ENCODE results near the gene AGRN.

The AGRN gene

DNA sequence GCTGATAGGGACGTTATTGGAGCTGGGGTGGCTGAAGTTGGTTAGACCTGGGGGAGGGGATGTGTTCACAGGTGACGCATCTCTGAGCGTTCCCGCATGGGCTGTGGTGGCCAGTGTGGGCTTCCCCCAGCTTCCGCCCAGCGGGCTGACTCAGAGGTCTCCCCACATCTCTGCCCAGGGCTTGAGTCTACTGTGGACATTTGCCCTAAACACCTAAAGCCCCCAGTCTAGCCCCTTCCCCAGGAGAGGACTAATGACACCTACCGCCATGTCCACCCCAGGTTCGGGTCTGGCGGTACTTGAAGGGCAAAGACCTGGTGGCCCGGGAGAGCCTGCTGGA, 2.0 kb downstream of the AGRN start:
- H3K27me3 ChIP-seq (replicated peaks; ENCODE audit: insufficient read depth, low read length): peaks cover 66% of the 10 kb centered on the region
- H3F3A ChIP-seq (ENCODE audit: insufficient read depth, low read length): no peaks in the 10 kb centered on the region
- no peak overlapping the region for H2AFZ ChIP-seq (ENCODE audit: low read length)
- no peaks in the 10 kb centered on the region for H3K79me2 ChIP-seq (ENCODE audit: low read length)
- no peak overlapping the region for H3K9ac ChIP-seq (ENCODE audit: low read length)
- H3K36me3 ChIP-seq (replicated peaks; ENCODE audit: insufficient read depth, low read length): no peaks in the 10 kb centered on the region
- no peaks in the 10 kb centered on the region for H4K20me1 ChIP-seq (ENCODE audit: insufficient read depth, low read length)
- no peak for DNase-seq
- H3K4me3 ChIP-seq (ENCODE audit: low read length): no peak overlapping the region
- no peaks in the 10 kb centered on the region for H3K9me2 ChIP-seq (replicated peaks; ENCODE audit: insufficient read depth, low read length)
- no peaks in the 10 kb centered on the region for H3K9me3 ChIP-seq (replicated peaks; ENCODE audit: insufficient read depth, low read length)
- no peaks in the 10 kb centered on the region for H3K4me1 ChIP-seq (ENCODE audit: low read length)
- TF ChIP-seq, protein P1, sequence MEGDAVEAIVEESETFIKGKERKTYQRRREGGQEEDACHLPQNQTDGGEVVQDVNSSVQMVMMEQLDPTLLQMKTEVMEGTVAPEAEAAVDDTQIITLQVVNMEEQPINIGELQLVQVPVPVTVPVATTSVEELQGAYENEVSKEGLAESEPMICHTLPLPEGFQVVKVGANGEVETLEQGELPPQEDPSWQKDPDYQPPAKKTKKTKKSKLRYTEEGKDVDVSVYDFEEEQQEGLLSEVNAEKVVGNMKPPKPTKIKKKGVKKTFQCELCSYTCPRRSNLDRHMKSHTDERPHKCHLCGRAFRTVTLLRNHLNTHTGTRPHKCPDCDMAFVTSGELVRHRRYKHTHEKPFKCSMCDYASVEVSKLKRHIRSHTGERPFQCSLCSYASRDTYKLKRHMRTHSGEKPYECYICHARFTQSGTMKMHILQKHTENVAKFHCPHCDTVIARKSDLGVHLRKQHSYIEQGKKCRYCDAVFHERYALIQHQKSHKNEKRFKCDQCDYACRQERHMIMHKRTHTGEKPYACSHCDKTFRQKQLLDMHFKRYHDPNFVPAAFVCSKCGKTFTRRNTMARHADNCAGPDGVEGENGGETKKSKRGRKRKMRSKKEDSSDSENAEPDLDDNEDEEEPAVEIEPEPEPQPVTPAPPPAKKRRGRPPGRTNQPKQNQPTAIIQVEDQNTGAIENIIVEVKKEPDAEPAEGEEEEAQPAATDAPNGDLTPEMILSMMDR (IDR thresholded peaks at IDR 0.05; ENCODE audit: low read length): no peak
- TF ChIP-seq EZH2 (optimal IDR thresholded peaks at IDR 0.05; ENCODE audit: low read depth, low read length): no peak
- no peak for TF ChIP-seq EZH2phosphoT487 (IDR thresholded peaks at IDR 0.05; ENCODE audit: low read length)
- no peak overlapping the region for H3K4me2 ChIP-seq (ENCODE audit: low read depth, low read length)
- H3K27ac ChIP-seq (ENCODE audit: low read length): no peak overlapping the region

DNA sequence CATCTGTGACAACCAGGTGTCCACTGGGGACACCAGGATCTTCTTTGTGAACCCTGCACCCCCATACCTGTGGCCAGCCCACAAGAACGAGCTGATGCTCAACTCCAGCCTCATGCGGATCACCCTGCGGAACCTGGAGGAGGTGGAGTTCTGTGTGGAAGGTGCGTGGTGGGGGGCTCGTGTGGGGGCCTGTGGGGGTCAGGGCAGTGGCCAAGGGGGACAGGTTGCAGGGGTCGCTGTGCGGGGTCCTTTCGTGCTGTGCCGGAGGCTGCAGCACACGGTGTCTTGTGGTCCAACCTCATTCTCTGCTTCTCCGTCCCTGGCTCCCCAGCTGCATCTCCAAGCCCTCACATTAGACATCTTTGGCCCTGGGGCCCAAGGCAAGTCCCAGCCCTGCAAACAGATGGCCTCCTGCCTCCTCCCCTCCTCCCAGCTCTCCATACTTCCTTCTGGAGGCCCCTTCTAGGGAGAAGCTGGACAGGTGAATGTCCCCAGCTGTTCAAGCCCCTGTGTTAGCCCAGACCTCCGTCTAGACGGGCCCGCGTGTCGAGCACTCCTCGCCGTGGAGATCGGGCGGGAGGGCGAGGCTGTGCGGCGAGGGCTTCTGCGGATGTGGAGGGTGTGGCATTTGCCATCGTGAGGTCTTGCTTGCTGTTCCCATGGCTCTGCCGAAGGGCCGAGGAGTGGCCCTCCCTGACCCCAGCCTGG, 2.5 kb downstream of the AGRN start:
- no peak overlapping the region for H3K4me2 ChIP-seq (ENCODE audit: low read depth, low read length)
- H3K4me3 ChIP-seq (ENCODE audit: low read length): no peak overlapping the region
- no peak overlapping the region for H2AFZ ChIP-seq (ENCODE audit: low read length)
- H3K9ac ChIP-seq (ENCODE audit: low read length): no peak overlapping the region
- H4K20me1 ChIP-seq (ENCODE audit: insufficient read depth, low read length): no peaks in the 10 kb centered on the region
- TF ChIP-seq, protein P1 (IDR thresholded peaks at IDR 0.05; ENCODE audit: low read length): no peak
- TF ChIP-seq EZH2 (optimal IDR thresholded peaks at IDR 0.05; ENCODE audit: low read depth, low read length) (no peak), EZH2phosphoT487 (IDR thresholded peaks at IDR 0.05; ENCODE audit: low read length) (no peak)
- DNase-seq: no peak
- H3K9me2 ChIP-seq (replicated peaks; ENCODE audit: insufficient read depth, low read length): no peaks in the 10 kb centered on the region
- H3F3A ChIP-seq (ENCODE audit: insufficient read depth, low read length): no peaks in the 10 kb centered on the region
- H3K9me3 ChIP-seq (replicated peaks; ENCODE audit: insufficient read depth, low read length): no peaks in the 10 kb centered on the region
- H3K27me3 ChIP-seq (replicated peaks; ENCODE audit: insufficient read depth, low read length): peaks cover 72% of the 10 kb centered on the region
- H3K36me3 ChIP-seq (replicated peaks; ENCODE audit: insufficient read depth, low read length): no peaks in the 10 kb centered on the region
- no peaks in the 10 kb centered on the region for H3K79me2 ChIP-seq (ENCODE audit: low read length)
- H3K4me1 ChIP-seq (ENCODE audit: low read length): no peaks in the 10 kb centered on the region
- no peak overlapping the region for H3K27ac ChIP-seq (ENCODE audit: low read length)

DNA sequence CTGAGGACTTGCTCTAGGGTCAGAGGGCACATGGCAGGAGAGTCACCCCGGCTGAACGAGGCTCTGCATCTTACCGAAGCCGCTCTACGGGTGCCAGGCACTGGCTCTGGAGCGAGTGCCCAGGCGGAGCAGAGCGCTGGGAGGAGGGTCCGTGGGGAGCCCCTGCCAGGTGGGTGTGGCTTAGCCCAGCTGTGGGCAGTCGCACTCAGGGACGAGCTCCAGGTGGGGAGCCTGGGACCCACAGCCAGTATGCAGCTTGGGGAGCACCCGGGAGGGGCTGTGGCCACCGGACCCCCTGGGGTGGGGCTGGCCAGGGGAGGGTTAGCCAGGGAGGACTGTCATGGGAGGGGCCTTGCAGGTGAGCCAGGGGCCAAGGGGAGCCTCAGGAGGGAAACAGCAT, 3.8 kb downstream of the AGRN start:
- no peak overlapping the region for H3K27ac ChIP-seq (ENCODE audit: low read length)

DNA sequence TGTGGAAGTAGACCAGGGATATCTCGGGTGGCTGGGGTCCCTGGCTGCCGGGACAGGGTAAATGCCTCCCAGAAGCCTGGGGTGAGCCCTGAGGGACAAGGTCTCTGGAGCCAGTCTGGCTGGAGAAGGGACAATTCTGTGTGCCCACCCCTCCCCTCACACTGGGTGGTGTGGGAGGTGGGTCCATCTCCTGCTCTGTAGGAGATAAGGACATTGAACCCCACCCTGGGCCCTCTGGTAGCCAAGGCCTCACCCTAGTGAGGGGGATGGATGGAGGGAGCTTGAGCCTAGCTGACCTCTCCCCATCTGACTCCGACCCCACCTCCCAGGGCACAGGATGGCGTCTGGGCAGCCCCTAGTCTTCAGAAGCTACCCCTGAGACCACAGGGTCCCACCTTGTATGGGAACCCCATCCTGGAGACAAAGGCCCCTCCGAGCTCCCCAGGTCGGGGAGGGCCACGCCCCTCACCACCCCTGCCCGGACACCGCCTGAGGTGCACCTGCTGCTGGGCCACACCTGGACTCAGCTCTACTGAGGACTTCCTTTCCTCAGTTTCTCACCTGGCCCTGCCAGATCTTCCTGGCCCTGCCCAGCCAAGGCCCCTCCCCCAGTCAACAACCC, 4.3 kb downstream of the AGRN start:
- DNase-seq: no peak
- Histone ChIP-seq H3F3A (ENCODE audit: insufficient read depth, low read length) (no peaks in the 10 kb centered on the region), H4K20me1 (ENCODE audit: insufficient read depth, low read length) (no peaks in the 10 kb centered on the region), H3K27me3 (replicated peaks; ENCODE audit: insufficient read depth, low read length) (peaks cover 77% of the 10 kb centered on the region), H3K79me2 (ENCODE audit: low read length) (no peaks in the 10 kb centered on the region), H3K9me3 (replicated peaks; ENCODE audit: insufficient read depth, low read length) (no peaks in the 10 kb centered on the region), H3K36me3 (replicated peaks; ENCODE audit: insufficient read depth, low read length) (no peaks in the 10 kb centered on the region), H3K4me3 (ENCODE audit: low read length) (no peak overlapping the region), H3K4me2 (ENCODE audit: low read depth, low read length) (no peak overlapping the region), H2AFZ (ENCODE audit: low read length) (no peak overlapping the region), H3K9ac (ENCODE audit: low read length) (no peak overlapping the region), H3K27ac (ENCODE audit: low read length) (no peak overlapping the region), H3K9me2 (replicated peaks; ENCODE audit: insufficient read depth, low read length) (no peaks in the 10 kb centered on the region), H3K4me1 (ENCODE audit: low read length) (no peaks in the 10 kb centered on the region)
- TF ChIP-seq EZH2 (optimal IDR thresholded peaks at IDR 0.05; ENCODE audit: low read depth, low read length) (no peak), EZH2phosphoT487 (IDR thresholded peaks at IDR 0.05; ENCODE audit: low read length) (no peak)
- TF ChIP-seq, protein P1 (IDR thresholded peaks at IDR 0.05; ENCODE audit: low read length): no peak

More for the DNA sequence above, 3.8 kb downstream of the AGRN start:
- Histone ChIP-seq H3K4me2 (ENCODE audit: low read depth, low read length) (no peak overlapping the region), H3K27me3 (replicated peaks; ENCODE audit: insufficient read depth, low read length) (peaks cover 77% of the 10 kb centered on the region), H3K9ac (ENCODE audit: low read length) (no peak overlapping the region), H3F3A (ENCODE audit: insufficient read depth, low read length) (no peaks in the 10 kb centered on the region), H3K4me1 (ENCODE audit: low read length) (no peaks in the 10 kb centered on the region), H3K79me2 (ENCODE audit: low read length) (no peaks in the 10 kb centered on the region), H3K4me3 (ENCODE audit: low read length) (no peak overlapping the region), H3K9me3 (replicated peaks; ENCODE audit: insufficient read depth, low read length) (no peaks in the 10 kb centered on the region), H4K20me1 (ENCODE audit: insufficient read depth, low read length) (no peaks in the 10 kb centered on the region), H3K36me3 (replicated peaks; ENCODE audit: insufficient read depth, low read length) (no peaks in the 10 kb centered on the region), H2AFZ (ENCODE audit: low read length) (no peak overlapping the region), H3K9me2 (replicated peaks; ENCODE audit: insufficient read depth, low read length) (no peaks in the 10 kb centered on the region)
- no peak for TF ChIP-seq EZH2phosphoT487 (IDR thresholded peaks at IDR 0.05; ENCODE audit: low read length)
- DNase-seq: no peak

All from MM.1S (cell line).